ENCODE results near the gene TET2.

TET2 gene

DNA sequence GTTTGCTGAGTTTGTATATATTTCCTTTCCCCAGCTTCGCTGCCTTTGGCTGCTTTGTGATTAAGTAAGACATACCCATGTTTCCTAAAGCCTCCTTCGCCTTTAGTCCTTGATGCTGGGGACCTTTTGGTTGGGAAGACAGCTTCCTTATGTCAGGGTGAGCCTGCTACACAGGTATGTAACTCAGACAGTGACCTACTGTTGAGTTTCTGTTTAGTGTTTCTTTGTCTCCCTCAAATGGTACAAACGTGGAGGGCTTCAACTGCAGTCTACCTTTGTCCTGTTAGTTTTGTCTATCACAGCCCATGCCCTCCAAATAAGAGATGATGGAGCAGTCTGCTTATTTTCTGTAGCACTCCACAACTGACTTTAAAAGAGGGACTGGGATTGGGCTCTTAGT is 59.5 kb downstream of the TET2 start:
- H3K27me3 Mint-ChIP-seq (ENCODE audit: low read depth), result no peaks in the 10 kb centered on the region
- no peak for DNase-seq (ENCODE audit: low spot score)
- H3K27ac Mint-ChIP-seq, result no peak overlapping the region
- H3K4me1 Mint-ChIP-seq (ENCODE audit: low read depth), result peaks cover 3% of the 10 kb centered on the region
- peaks cover 21% of the 10 kb centered on the region for H3K36me3 Mint-ChIP-seq (ENCODE audit: low read depth)
- no peak overlapping the region for H3K4me3 Mint-ChIP-seq
- H3K9me3 Mint-ChIP-seq, result no peaks in the 10 kb centered on the region

DNA sequence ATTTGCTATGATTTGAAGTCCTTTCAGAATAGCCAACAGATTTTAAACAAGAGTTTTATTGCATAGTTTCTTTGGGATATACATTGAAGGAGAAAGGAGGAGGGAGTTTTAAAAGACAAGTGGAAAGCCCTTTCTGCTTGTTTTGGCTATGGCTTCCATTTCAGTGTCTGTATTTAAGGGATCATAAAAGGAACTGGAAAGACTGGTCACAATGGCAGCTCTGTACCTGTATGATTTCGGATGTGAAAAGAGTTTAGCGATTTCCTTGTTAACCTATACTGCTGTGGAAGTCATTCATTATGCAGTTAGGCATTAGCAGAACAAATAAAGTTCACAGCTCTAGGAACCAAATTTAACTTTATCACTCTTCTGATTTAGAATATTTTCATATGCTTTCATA is 60.7 kb downstream of the TET2 start:
- Mint-ChIP-seq H3K4me1 (ENCODE audit: low read depth) (peaks cover 3% of the 10 kb centered on the region), H3K27ac (no peak overlapping the region), H3K4me3 (no peak overlapping the region), H3K36me3 (ENCODE audit: low read depth) (peaks cover 23% of the 10 kb centered on the region), H3K9me3 (no peaks in the 10 kb centered on the region), H3K27me3 (ENCODE audit: low read depth) (no peaks in the 10 kb centered on the region)
- DNase-seq (ENCODE audit: low spot score), result no peak

DNA sequence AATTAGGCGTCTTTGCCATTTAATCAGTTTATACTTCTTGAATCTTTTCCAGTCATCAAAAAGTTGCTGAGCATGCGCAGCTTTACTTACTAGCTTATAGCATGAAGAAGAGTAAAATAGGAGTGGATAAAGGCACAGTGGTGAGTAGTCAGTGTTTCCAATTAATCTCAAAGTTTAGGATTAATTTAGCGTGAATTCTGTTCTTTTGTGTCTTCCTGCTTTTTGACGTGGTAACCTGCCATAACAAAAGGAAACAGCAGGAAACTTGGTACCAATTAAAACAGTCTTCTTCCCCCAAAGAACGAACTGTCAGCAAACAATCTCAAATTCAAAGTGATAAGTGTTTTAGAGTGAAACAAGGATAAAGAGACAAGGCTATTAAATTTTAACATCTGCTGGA is 61.9 kb downstream of the TET2 start:
- no peak overlapping the region for H3K4me3 Mint-ChIP-seq
- H3K9me3 Mint-ChIP-seq, result no peaks in the 10 kb centered on the region
- peaks cover 21% of the 10 kb centered on the region for H3K36me3 Mint-ChIP-seq (ENCODE audit: low read depth)
- no peak for DNase-seq (ENCODE audit: low spot score)
- H3K27ac Mint-ChIP-seq, result no peak overlapping the region
- H3K27me3 Mint-ChIP-seq (ENCODE audit: low read depth), result no peaks in the 10 kb centered on the region
- no peaks in the 10 kb centered on the region for H3K4me1 Mint-ChIP-seq (ENCODE audit: low read depth)

DNA sequence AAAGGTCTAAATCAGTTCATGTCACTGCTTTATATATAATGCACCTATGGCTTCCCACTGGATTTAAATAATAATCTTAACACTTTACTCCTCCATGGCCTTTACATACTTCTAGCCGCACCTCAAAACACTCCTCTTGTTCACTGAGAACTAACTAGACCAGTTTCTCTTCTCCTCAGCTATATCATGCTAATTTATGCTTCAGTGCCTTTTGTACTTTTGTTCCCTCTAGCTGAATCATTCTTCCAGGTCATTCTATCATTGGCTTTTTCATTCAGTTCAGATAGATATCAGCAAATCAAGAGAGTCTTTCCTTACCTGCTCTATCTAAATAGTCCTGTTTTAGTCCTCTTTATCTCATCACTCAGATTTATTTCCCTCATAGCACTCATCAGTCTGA is 64.2 kb downstream of the TET2 start:
- H3K27me3 Mint-ChIP-seq (ENCODE audit: low read depth), result no peaks in the 10 kb centered on the region
- H3K27ac Mint-ChIP-seq, result no peak overlapping the region
- no peak overlapping the region for H3K4me3 Mint-ChIP-seq
- peaks cover 12% of the 10 kb centered on the region for H3K4me1 Mint-ChIP-seq (ENCODE audit: low read depth)
- DNase-seq (ENCODE audit: low spot score), result no peak
- peaks cover 25% of the 10 kb centered on the region for H3K36me3 Mint-ChIP-seq (ENCODE audit: low read depth)
- no peaks in the 10 kb centered on the region for H3K9me3 Mint-ChIP-seq

DNA sequence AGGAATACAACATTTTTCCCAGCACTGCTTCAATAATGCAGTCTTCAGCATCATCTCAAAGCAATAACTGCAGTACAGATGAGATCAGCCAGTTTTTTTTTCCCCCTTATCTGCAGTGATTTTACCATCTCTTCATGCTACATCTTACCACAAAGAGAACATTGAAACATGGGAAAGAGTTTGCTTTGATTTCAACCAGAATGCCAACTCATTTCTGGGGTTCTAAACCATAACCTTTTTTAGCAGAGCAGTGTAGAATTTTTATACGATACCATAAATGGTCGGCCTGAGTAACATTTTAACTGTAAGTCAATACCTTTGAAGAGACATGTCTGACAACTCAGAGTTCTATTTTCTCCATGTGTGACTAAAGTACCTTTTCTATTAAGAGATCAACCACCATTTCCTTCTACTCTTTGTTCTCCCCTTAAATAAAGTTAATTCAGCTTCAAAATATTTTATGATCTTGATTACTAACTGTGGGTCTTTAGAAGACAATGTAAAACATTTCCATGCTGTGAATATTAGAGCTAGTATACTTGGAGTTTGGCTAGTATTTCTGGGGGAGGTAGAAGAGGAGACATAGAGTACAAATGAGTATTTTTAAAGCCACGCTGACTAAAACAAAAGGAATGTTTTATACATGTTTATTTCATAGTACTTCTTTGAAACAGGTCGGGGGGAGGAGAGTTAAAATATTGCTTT is 69.1 kb downstream of the TET2 start:
- peak overlapping the region; percentile 1 for H3K4me3 Mint-ChIP-seq

DNA sequence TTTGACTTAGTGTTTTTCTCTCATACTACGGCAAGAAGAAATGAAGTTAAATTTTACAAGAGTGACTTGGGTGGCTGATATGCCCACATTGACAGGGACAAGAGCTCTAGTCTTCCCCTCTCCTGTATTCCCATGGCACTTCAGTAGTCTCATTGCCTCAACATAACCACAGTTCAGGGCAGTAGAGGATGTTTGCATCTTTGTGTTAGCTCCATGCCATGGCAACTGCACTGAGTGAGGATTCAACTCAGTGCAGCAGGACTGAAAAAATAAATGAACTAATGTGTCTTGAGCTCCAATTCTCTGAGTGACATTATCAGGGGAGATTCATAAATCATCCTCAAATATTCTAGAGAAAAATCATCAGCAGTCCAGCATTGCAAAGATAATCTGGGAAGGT is 78.8 kb downstream of the TET2 start:
- Mint-ChIP-seq H3K4me1 (ENCODE audit: low read depth) (peaks cover 6% of the 10 kb centered on the region), H3K36me3 (ENCODE audit: low read depth) (peaks cover 5% of the 10 kb centered on the region), H3K27ac (no peak overlapping the region), H3K9me3 (peaks cover 3% of the 10 kb centered on the region), H3K4me3 (no peak overlapping the region), H3K27me3 (ENCODE audit: low read depth) (no peaks in the 10 kb centered on the region)
- no peak for DNase-seq (ENCODE audit: low spot score)

More for the DNA sequence above, 69.1 kb downstream of the TET2 start:
- no peak for DNase-seq (ENCODE audit: low spot score)
- peak overlapping the region; percentile 7 for H3K27ac Mint-ChIP-seq
- peaks cover 22% of the 10 kb centered on the region for H3K4me1 Mint-ChIP-seq (ENCODE audit: low read depth)
- H3K9me3 Mint-ChIP-seq, result no peaks in the 10 kb centered on the region
- H3K27me3 Mint-ChIP-seq (ENCODE audit: low read depth), result no peaks in the 10 kb centered on the region
- H3K36me3 Mint-ChIP-seq (ENCODE audit: low read depth), result peaks cover 38% of the 10 kb centered on the region

DNA sequence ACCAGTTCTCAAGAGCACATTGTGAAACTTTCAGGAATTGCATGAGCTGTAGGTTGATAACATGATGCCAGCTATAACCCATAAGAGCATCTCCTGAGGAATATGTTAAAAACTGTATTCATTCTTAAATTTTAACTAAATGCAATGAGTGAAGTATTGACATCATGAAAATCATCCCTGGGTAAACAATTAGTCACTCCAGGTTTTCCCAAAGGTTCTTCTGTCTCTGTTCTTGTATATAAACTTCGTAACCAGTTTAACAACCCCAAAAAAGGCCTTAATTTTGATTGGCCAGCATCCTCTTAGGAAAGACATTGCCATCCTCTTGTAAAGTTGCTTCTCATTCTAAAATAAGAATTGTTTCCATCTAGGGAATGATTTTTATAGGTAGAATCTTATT is 80.4 kb downstream of the TET2 start:
- H3K4me1 Mint-ChIP-seq (ENCODE audit: low read depth), result peaks cover 4% of the 10 kb centered on the region
- DNase-seq (ENCODE audit: low spot score), result no peak
- H3K4me3 Mint-ChIP-seq, result no peak overlapping the region
- H3K27ac Mint-ChIP-seq, result no peak overlapping the region
- H3K9me3 Mint-ChIP-seq, result peaks cover 3% of the 10 kb centered on the region
- H3K36me3 Mint-ChIP-seq (ENCODE audit: low read depth), result peaks cover 5% of the 10 kb centered on the region
- no peaks in the 10 kb centered on the region for H3K27me3 Mint-ChIP-seq (ENCODE audit: low read depth)

DNA sequence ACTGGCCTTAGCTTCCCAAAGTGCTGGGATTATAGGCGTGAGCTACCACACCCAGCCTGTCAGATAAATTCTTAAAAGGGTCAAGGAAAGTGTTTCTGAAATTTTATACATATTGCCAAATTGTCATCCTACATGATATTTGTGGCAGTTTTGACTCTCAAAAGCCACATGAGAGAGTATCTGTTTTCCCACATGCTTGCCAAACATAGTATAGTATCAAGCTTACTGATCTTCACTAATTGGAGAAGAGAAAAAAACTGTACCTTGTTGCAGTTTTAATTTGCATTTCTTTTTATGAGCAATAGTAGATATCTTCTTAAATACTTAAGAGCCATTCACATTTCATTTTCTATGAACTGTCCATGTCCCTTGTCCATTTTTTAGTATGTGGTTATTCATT is 83.6 kb downstream of the TET2 start:
- no peaks in the 10 kb centered on the region for H3K9me3 Mint-ChIP-seq
- H3K27me3 Mint-ChIP-seq (ENCODE audit: low read depth), result no peaks in the 10 kb centered on the region

DNA sequence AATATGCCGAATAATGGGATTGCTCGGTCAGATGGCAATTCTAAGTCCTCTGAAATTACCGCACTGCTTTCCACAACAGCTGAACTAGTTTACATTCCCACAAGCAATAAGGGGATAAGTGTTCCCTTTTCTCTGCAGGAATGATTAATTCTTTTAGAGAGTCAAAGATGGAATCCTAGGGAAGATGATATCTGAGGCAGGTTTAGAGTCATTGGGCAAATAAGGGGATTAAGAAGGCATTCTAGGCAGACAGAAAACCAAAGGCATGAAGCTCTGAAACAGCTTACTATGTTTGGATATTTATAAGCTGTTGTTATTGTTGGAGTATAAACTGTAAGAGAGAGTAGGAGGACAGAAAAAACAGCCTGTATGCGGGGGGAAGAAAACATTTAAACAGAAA is 85.7 kb downstream of the TET2 start:
- no peaks in the 10 kb centered on the region for H3K27me3 Mint-ChIP-seq (ENCODE audit: low read depth)
- H3K36me3 Mint-ChIP-seq (ENCODE audit: low read depth), result peaks cover 36% of the 10 kb centered on the region
- peaks cover 15% of the 10 kb centered on the region for H3K4me1 Mint-ChIP-seq (ENCODE audit: low read depth)
- no peak for DNase-seq (ENCODE audit: low spot score)
- H3K27ac Mint-ChIP-seq, result no peak overlapping the region
- no peaks in the 10 kb centered on the region for H3K9me3 Mint-ChIP-seq
- no peak overlapping the region for H3K4me3 Mint-ChIP-seq

More for the DNA sequence above, 83.6 kb downstream of the TET2 start:
- DNase-seq (ENCODE audit: low spot score), result no peak
- H3K36me3 Mint-ChIP-seq (ENCODE audit: low read depth), result peaks cover 18% of the 10 kb centered on the region
- H3K27ac Mint-ChIP-seq, result no peak overlapping the region
- H3K4me3 Mint-ChIP-seq, result no peak overlapping the region
- H3K4me1 Mint-ChIP-seq (ENCODE audit: low read depth), result peaks cover 4% of the 10 kb centered on the region

DNA sequence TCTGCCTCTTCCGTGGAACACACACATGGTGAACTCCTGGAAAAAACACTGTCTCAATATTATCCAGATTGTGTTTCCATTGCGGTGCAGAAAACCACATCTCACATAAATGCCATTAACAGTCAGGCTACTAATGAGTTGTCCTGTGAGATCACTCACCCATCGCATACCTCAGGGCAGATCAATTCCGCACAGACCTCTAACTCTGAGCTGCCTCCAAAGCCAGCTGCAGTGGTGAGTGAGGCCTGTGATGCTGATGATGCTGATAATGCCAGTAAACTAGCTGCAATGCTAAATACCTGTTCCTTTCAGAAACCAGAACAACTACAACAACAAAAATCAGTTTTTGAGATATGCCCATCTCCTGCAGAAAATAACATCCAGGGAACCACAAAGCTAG is 87.9 kb downstream of the TET2 start:
- Mint-ChIP-seq H3K27me3 (ENCODE audit: low read depth) (no peaks in the 10 kb centered on the region), H3K4me1 (ENCODE audit: low read depth) (peaks cover 15% of the 10 kb centered on the region), H3K27ac (no peak overlapping the region), H3K9me3 (no peaks in the 10 kb centered on the region), H3K36me3 (ENCODE audit: low read depth) (peaks cover 46% of the 10 kb centered on the region), H3K4me3 (no peak overlapping the region)
- DNase-seq (ENCODE audit: low spot score), result no peak

DNA sequence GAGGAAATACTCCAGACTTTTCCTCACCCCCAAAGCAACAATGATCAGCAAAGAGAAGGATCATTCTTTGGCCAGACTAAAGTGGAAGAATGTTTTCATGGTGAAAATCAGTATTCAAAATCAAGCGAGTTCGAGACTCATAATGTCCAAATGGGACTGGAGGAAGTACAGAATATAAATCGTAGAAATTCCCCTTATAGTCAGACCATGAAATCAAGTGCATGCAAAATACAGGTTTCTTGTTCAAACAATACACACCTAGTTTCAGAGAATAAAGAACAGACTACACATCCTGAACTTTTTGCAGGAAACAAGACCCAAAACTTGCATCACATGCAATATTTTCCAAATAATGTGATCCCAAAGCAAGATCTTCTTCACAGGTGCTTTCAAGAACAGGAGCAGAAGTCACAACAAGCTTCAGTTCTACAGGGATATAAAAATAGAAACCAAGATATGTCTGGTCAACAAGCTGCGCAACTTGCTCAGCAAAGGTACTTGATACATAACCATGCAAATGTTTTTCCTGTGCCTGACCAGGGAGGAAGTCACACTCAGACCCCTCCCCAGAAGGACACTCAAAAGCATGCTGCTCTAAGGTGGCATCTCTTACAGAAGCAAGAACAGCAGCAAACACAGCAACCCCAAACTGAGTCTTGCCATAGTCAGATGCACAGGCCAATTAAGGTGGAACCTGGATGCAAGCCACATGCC is 89.7 kb downstream of the TET2 start:
- Mint-ChIP-seq H3K27me3 (ENCODE audit: low read depth) (no peaks in the 10 kb centered on the region), H3K27ac (no peak overlapping the region), H3K9me3 (no peaks in the 10 kb centered on the region), H3K36me3 (ENCODE audit: low read depth) (peaks cover 49% of the 10 kb centered on the region), H3K4me1 (ENCODE audit: low read depth) (peaks cover 11% of the 10 kb centered on the region), H3K4me3 (no peak overlapping the region)
- DNase-seq (ENCODE audit: low spot score), result no peak

DNA sequence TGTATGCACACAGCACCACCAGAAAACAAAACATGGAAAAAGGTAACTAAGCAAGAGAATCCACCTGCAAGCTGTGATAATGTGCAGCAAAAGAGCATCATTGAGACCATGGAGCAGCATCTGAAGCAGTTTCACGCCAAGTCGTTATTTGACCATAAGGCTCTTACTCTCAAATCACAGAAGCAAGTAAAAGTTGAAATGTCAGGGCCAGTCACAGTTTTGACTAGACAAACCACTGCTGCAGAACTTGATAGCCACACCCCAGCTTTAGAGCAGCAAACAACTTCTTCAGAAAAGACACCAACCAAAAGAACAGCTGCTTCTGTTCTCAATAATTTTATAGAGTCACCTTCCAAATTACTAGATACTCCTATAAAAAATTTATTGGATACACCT is 90.2 kb downstream of the TET2 start:
- H3K27me3 Mint-ChIP-seq (ENCODE audit: low read depth), result no peaks in the 10 kb centered on the region
- no peak overlapping the region for H3K27ac Mint-ChIP-seq
- peaks cover 11% of the 10 kb centered on the region for H3K4me1 Mint-ChIP-seq (ENCODE audit: low read depth)
- no peak overlapping the region for H3K4me3 Mint-ChIP-seq
- peaks cover 49% of the 10 kb centered on the region for H3K36me3 Mint-ChIP-seq (ENCODE audit: low read depth)
- H3K9me3 Mint-ChIP-seq, result no peaks in the 10 kb centered on the region
- no peak for DNase-seq (ENCODE audit: low spot score)

DNA sequence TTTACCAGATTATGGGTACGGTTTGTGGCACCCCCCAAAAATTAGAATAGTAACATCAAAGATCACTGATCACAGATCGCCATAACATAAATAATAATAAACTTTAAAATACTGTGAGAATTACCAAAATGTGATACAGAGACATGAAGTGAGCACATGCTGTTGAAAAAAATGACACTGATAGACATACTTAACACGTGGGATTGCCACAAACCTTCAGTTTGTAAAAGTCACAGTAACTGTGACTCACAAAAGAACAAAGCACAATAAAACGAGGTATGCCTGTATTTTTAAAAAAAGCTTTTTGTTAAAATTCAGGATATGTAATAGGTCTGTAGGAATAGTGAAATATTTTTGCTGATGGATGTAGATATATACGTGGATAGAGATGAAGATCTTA is 93.4 kb downstream of the TET2 start:
- Mint-ChIP-seq H3K9me3 (no peaks in the 10 kb centered on the region), H3K4me1 (ENCODE audit: low read depth) (peaks cover 11% of the 10 kb centered on the region), H3K27me3 (ENCODE audit: low read depth) (no peaks in the 10 kb centered on the region), H3K27ac (no peak overlapping the region), H3K36me3 (ENCODE audit: low read depth) (peaks cover 38% of the 10 kb centered on the region), H3K4me3 (no peak overlapping the region)
- no peak for DNase-seq (ENCODE audit: low spot score)

DNA sequence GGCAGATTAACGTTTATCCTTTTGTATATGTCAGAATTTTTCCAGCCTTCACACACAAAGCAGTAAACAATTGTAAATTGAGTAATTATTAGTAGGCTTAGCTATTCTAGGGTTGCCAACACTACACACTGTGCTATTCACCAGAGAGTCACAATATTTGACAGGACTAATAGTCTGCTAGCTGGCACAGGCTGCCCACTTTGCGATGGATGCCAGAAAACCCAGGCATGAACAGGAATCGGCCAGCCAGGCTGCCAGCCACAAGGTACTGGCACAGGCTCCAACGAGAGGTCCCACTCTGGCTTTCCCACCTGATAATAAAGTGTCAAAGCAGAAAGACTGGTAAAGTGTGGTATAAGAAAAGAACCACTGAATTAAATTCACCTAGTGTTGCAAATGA is 94.8 kb downstream of the TET2 start:
- peaks cover 24% of the 10 kb centered on the region for H3K36me3 Mint-ChIP-seq (ENCODE audit: low read depth)

DNA sequence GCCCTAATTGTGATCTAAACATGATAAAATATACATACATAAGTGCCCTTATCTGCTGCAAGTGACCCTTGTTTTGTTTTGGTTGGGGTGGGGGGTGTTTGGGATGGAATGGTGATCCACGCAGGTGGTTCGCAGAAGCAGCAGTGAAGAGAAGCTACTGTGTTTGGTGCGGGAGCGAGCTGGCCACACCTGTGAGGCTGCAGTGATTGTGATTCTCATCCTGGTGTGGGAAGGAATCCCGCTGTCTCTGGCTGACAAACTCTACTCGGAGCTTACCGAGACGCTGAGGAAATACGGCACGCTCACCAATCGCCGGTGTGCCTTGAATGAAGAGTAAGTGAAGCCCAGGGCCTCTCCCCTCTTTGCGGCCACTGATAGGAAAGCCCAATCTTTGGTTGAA is 96.8 kb downstream of the TET2 start:
- Mint-ChIP-seq H3K36me3 (ENCODE audit: low read depth) (peaks cover 14% of the 10 kb centered on the region), H3K27me3 (ENCODE audit: low read depth) (no peaks in the 10 kb centered on the region), H3K27ac (no peak overlapping the region), H3K4me1 (ENCODE audit: low read depth) (no peaks in the 10 kb centered on the region), H3K9me3 (no peaks in the 10 kb centered on the region), H3K4me3 (no peak overlapping the region)
- no peak for DNase-seq (ENCODE audit: low spot score)

More for the DNA sequence above, 94.8 kb downstream of the TET2 start:
- peaks cover 5% of the 10 kb centered on the region for H3K4me1 Mint-ChIP-seq (ENCODE audit: low read depth)
- DNase-seq (ENCODE audit: low spot score), result no peak
- H3K27me3 Mint-ChIP-seq (ENCODE audit: low read depth), result no peaks in the 10 kb centered on the region
- H3K4me3 Mint-ChIP-seq, result no peak overlapping the region
- H3K9me3 Mint-ChIP-seq, result no peaks in the 10 kb centered on the region
- no peak overlapping the region for H3K27ac Mint-ChIP-seq
